Transverse colon (tissue), 4 donors: ENCODE measurements around the gene FKBP5. TPM values are rescaled to one million over a fixed set of nuclear protein-coding genes. Genes with fewer than 3 reads are reported as not detected.

Experiments used
- DNase-seq: peaks from one replicate; pipeline ENCODE4 v3.0.0-alpha.2; 2019
- H3K27ac ChIP-seq, 4 donors: fragments of 200-600 bp; sonication (generic); 2 replicates each; pipeline ENCODE4 v1.5.1; 2016 to 2018; ENCODE audit warnings: inconsistent platforms in 4 of 4
- H3K27me3 ChIP-seq: fragments of 200-600 bp; sonication (generic); 2 replicates; pipeline ENCODE4 v1.5.1; 2017; ENCODE audit warnings: inconsistent platforms
- H3K36me3 ChIP-seq, 4 donors: fragments of 200-600 bp; sonication (generic); 2 replicates each; pipeline ENCODE4 v1.5.1; 2017 to 2019; ENCODE audit warnings: inconsistent platforms in 4 of 4
- H3K4me1 ChIP-seq, 4 donors: fragments of 200-600 bp; sonication (generic); 2 replicates each; pipeline ENCODE4 v1.5.1; 2017 to 2020; ENCODE audit warnings: inconsistent platforms in 4 of 4
- H3K4me3 ChIP-seq, 4 donors: fragments of 200-600 bp; sonication (generic); 1 replicate in 1 of 4; 2 replicates in 3 of 4; pipeline versions ENCODE4 v1.5.1 to v1.6.1; 2017 to 2019; ENCODE audit warnings: inconsistent platforms in 4 of 4
- H3K9me3 ChIP-seq, 2 donors: fragments of 200-600 bp; sonication (generic); 2 replicates each; pipeline ENCODE4 v1.5.1; 2017 to 2019; ENCODE audit warnings: inconsistent platforms in 2 of 2
- CTCF ChIP-seq, 5 experiments: fragments of 200-600 bp in 3 of 5; fragments of 450-650 bp in 2 of 5; sonication (generic) in 3 of 5; IDR thresholded peaks; 1 replicate in 2 of 5; 2 replicates in 3 of 5; pipeline ENCODE4 v1.5.1; 2016 to 2017; ENCODE audit warnings: antibody characterized with exemption in 5 of 5, inconsistent platforms in 3 of 5, mild to moderate bottlenecking in 2 of 5, moderate library complexity in 1 of 5
- EP300 ChIP-seq: sonication (generic); formaldehyde crosslinking; IDR thresholded peaks from one replicate; pipeline ENCODE4 v1.6.1; 2017; ENCODE audit warnings: antibody characterized with exemption, low read depth
- POLR2A ChIP-seq: fragments of 450-650 bp; IDR thresholded peaks from one replicate; pipeline ENCODE4 v1.6.1; 2016; ENCODE audit warnings: antibody characterized with exemption, mild to moderate bottlenecking, moderate library complexity
- POLR2AphosphoS5 ChIP-seq, 3 donors: sonication (generic); formaldehyde crosslinking; IDR thresholded peaks; one replicate each; pipeline ENCODE4 v1.6.1; 2016; ENCODE audit warnings: antibody characterized with exemption in 3 of 3
- WGBS, 2 donors: methylation state at CpG; one replicate each; pipeline ENCODE4 v1.1.5; 2018; ENCODE audit warnings: low coverage in 1 of 2; 5-methylcytosine and 5-hydroxymethylcytosine counted together
- in situ Hi-C, 4 donors: fragments of 200-750 bp; cut with MboI; loops; one replicate each; pipeline versions ENCODE4 v1.15.0 to v1.15.1; 2017; ENCODE audit warnings: low sequenced_read_pairs in 3 of 4, low pct_ligation_motif_present in 1 of 4, low pct_unique_long_range_greater_than_20kb in 1 of 4
- intact Hi-C: fragments of 100-400 bp; cut with DNase I; formaldehyde crosslinking; loops from one replicate; pipeline ENCODE4 v1.15.1; 2023; ENCODE audit warnings: low total_unique reads
- total RNA-seq, 4 donors: library from RNA; depleted of rRNA; stranded (reverse); fragments of >200 nt; gene quantifications; one replicate each; pipeline ENCODE4 v1.1.0, GENCODE V29; 2016

FKBP5 gene
- total RNA-seq, 4 donors from 2014 or later: 82.8 to 299 (median 254) TPM

DNA sequence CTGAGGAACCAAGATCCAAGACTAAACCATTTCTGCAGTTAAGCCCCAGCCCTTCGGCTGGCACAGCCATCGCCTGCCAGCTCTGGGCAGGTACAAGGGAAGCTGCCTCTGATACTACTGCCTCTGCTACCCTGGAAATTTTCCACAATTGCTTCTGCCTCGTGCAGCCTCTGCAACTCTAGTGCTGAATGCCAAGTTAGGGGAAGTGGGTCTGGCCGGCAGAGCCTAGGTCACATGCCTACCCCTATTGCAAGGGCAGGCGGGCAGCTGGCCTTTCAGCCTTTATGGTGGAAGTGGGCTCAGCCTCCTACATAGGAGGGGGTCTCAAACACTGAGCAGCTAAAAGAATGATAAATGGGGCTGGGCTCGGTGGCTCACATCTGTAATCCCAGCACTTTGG lies 131.5 kb downstream of the FKBP5 start:
- intact Hi-C loops: no loop called here
- 66% methylated on average over 5 of the region's 6 CpGs; no CpG with 5 or more reads in 1 of the 2 donors for WGBS, 2 donors

DNA sequence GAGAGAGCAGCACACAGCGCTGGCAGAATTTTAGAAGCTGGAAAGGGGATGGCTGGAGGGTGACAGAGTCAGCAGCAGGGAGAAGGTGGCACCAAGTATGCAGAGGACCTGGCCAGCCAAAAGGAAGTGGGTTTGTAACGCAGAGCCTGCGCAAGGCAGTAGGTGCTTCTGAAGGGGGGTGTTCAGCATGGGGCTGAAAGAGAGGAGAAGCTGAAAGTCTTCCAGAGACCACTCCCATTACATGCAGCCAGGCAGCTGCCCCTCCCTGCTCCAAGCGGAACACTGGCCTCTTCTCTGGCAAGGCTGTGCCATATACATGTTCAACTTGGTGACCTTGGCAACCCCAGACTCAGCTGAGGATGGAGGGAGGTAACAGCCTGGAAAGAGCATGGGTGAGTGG lies 133.9 kb downstream of the FKBP5 start:
- Histone ChIP-seq H3K27ac (no peak overlapping the region), H3K9me3 (no peaks in the 10 kb centered on the region), H3K27me3 (no peaks in the 10 kb centered on the region), H3K4me1 (no peaks in the 10 kb centered on the region), H3K36me3 (no peaks in the 10 kb centered on the region), H3K4me3 (no peak overlapping the region)
- WGBS, 2 donors: 86 to 100% methylated on average over 1 to 4 of the region's 4 CpGs
- DNase-seq: no peak
- in situ Hi-C loops: no loop called here
- intact Hi-C loops: no loop called here
- TF ChIP-seq CTCF (IDR thresholded peaks at IDR 0.05) (no peak), POLR2AphosphoS5 (IDR thresholded peaks at IDR 0.05) (no peak), EP300 (no peak), POLR2A (no peak)

More for the DNA sequence above, 131.5 kb downstream of the FKBP5 start:
- H3K27ac ChIP-seq: no peak overlapping the region
- H3K4me3 ChIP-seq: no peak overlapping the region
- H3K4me1 ChIP-seq: no peaks in the 10 kb centered on the region
- no peaks in the 10 kb centered on the region for H3K27me3 ChIP-seq
- DNase-seq: peak; percentile 20
- H3K36me3 ChIP-seq: no peaks in the 10 kb centered on the region
- in situ Hi-C loops: no loop called here
- no peak for TF ChIP-seq EP300
- no peak for TF ChIP-seq POLR2AphosphoS5 (IDR thresholded peaks at IDR 0.05)
- no peak for TF ChIP-seq POLR2A
- no peak for TF ChIP-seq CTCF (IDR thresholded peaks at IDR 0.05)
- no peaks in the 10 kb centered on the region for H3K9me3 ChIP-seq

DNA sequence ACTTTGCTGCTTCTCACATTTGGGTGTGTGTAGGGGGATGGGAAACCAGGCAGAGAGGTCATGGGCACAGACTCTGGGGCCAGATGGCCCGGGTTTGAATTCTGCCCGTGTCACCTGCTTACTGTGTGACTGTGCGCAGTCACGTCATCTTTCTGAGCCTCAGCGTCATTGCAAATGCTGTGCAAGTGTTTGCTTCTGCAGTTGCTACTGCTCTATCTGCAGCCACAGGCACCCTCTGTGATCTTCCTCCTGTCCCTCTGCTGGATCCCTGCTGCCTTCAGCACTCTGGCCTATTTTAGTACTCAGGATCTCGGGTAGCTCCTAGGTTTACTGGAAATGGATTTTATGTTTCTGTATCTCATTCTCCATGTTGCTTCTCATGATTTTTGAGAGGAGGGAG lies 135.4 kb downstream of the FKBP5 start:
- TF ChIP-seq POLR2AphosphoS5 (IDR thresholded peaks at IDR 0.05) (no peak), CTCF (IDR thresholded peaks at IDR 0.05) (no peak), POLR2A (no peak), EP300 (no peak)
- Histone ChIP-seq H3K4me3 (no peak overlapping the region), H3K27me3 (no peaks in the 10 kb centered on the region), H3K9me3 (no peaks in the 10 kb centered on the region), H3K4me1 (no peaks in the 10 kb centered on the region), H3K27ac (no peak overlapping the region), H3K36me3 (no peaks in the 10 kb centered on the region)
- DNase-seq: no peak
- intact Hi-C loops (no loop called here), in situ Hi-C loops (no loop called here)
- WGBS, 2 donors: 55 to 70% methylated on average over 5 to 6 of the region's 6 CpGs

- H3K36me3 ChIP-seq: no peaks in the 10 kb centered on the region
- no peak overlapping the region for H3K4me3 ChIP-seq
- peak; percentile 60 to 82 (median 65) for TF ChIP-seq CTCF (IDR thresholded peaks at IDR 0.05)
- TF ChIP-seq POLR2A: no peak
- H3K27ac ChIP-seq: no peak overlapping the region
- H3K27me3 ChIP-seq: peaks cover 2% of the 10 kb centered on the region
- no peaks in the 10 kb centered on the region for H3K9me3 ChIP-seq
- 19 to 67% methylated on average over 2 to 5 of the region's 5 CpGs for WGBS, 2 donors
- in situ Hi-C loops (no loop called here), intact Hi-C loops (no loop called here)
- DNase-seq: peak; percentile 56
- no peaks in the 10 kb centered on the region for H3K4me1 ChIP-seq
Measured at GRCh38 chr6:35552285-35552917, 136.3 kb downstream of the FKBP5 start.
